ENCODE data around the gene PTPN1. TPM values are rescaled to one million over a fixed set of nuclear protein-coding genes. Genes with fewer than 3 reads are reported as not detected.

PTPN1 gene
- total RNA-seq, 1 experiment from 2014 or later, result 30.8 TPM

GRCh38 chr20:50545126-50545525, 34.9 kb downstream of the PTPN1 start:
- Histone ChIP-seq H3K18ac (ENCODE audit: insufficient read length, low read depth, low read length) (no peak overlapping the region), H2BK5ac (ENCODE audit: insufficient read length, low read length) (no peak overlapping the region), H3K4ac (ENCODE audit: low read depth, low read length) (no peak overlapping the region), H4K20me1 (ENCODE audit: control insufficient read depth, insufficient read depth, insufficient read length) (no peaks in the 10 kb centered on the region), H4K5ac (ENCODE audit: insufficient read length, low read depth, low read length) (no peak overlapping the region), H2BK12ac (ENCODE audit: insufficient read length, low read depth, low read length) (no peak overlapping the region), H3K4me2 (ENCODE audit: insufficient read depth, insufficient read length, low read length) (no peak overlapping the region), H3K79me1 (ENCODE audit: insufficient read depth, low read depth, low read length, poor library complexity, severe bottlenecking) (no peaks in the 10 kb centered on the region), H3K14ac (ENCODE audit: insufficient read depth, low read length) (no peak overlapping the region), H3K4me1 (ENCODE audit: insufficient read depth, low read length) (no peaks in the 10 kb centered on the region), H3K9me3 (ENCODE audit: control insufficient read depth, low read depth, low read length) (no peaks in the 10 kb centered on the region), H2BK15ac (ENCODE audit: low read depth, low read length) (no peak overlapping the region), H3K23ac (ENCODE audit: insufficient read length, low read depth, low read length) (no peak overlapping the region), H3K79me2 (ENCODE audit: insufficient read depth, low read length) (no peaks in the 10 kb centered on the region), H2AFZ (ENCODE audit: low read length) (no peak overlapping the region), H4K91ac (ENCODE audit: insufficient read length, low read depth, low read length) (no peak overlapping the region), H3K9ac (ENCODE audit: extremely low read depth, insufficient read length, low read length) (no peak overlapping the region), H3K23me2 (ENCODE audit: insufficient read length, low read depth, low read length, poor library complexity, severe bottlenecking) (no peaks in the 10 kb centered on the region), H3K27me3 (ENCODE audit: insufficient read depth, low read length) (no peaks in the 10 kb centered on the region), H3T11ph (ENCODE audit: low read length) (no peak overlapping the region), H2BK20ac (ENCODE audit: low read depth, low read length, poor library complexity, severe bottlenecking) (no peak overlapping the region), H4K8ac (replicated peaks; ENCODE audit: insufficient read length, low read depth, low read length) (no peak overlapping the region), H2BK120ac (ENCODE audit: low read depth, low read length, poor library complexity, severe bottlenecking) (no peak overlapping the region), H2AK5ac (ENCODE audit: insufficient read length, low read length) (no peak overlapping the region), H3K56ac (ENCODE audit: insufficient read length, low read depth, low read length) (no peak overlapping the region), H3K27ac (ENCODE audit: insufficient read length, low read depth, low read length) (no peak overlapping the region)
- Mint-ChIP-seq H3K27me3 (ENCODE audit: low read depth) (no peaks in the 10 kb centered on the region), H3K4me1 (peaks cover 9 to 14% of the 10 kb centered on the region in 2 experiments), H3K9me3 (no peaks in the 10 kb centered on the region; a peak in 1 of 5 replicates), H3K4me3 (no peak overlapping the region), H3K36me3 (ENCODE audit: insufficient read depth in 1 of 3, low read depth in 3 of 3) (no peaks in the 10 kb centered on the region; a peak in 1 of 7 replicates), H3K27ac (no peak overlapping the region)
- no peak for DNase-seq
- no peak for TF ChIP-seq CTCF (conservative IDR thresholded peaks at IDR 0.05)
- no CpG with 5 or more reads among the region's 5 CpGs for WGBS (ENCODE audit: extremely low coverage, insufficient read length, low lambda C conversion rate)
